Ovary (tissue), 9 donors: Measurements from ENCODE around the gene FGF3. TPM values are rescaled to one million over a fixed set of nuclear protein-coding genes. Genes with fewer than 3 reads are reported as not detected.

ENCODE experiments used
- DNase-seq, 5 donors: peaks; one replicate each; pipeline ENCODE4 v3.0.0-alpha.2; 2019 to 2020
- H3K27ac ChIP-seq, 2 donors: fragments of 200-600 bp; one replicate each; pipeline versions ENCODE4 v1.5.1 to v1.8.0; 2019 to 2022
- H3K27me3 ChIP-seq: fragments of 200-600 bp; one replicate; pipeline ENCODE4 v1.8.0; 2022
- H3K36me3 ChIP-seq: fragments of 200-600 bp; sonication (generic); one replicate; pipeline ENCODE4 v1.5.1; 2019
- H3K4me1 ChIP-seq: one replicate; pipeline ENCODE4 v1.8.1; 2013; ENCODE audit warnings: mild to moderate bottlenecking, moderate library complexity; ENCODE audit not compliant: insufficient read depth
- H3K4me3 ChIP-seq: fragments of 200-600 bp; sonication (generic); one replicate; pipeline ENCODE4 v1.5.1; 2017
- H3K9me3 ChIP-seq, 2 donors: fragments of 200-600 bp in 1 of 2; sonication (generic) in 1 of 2; one replicate each; pipeline versions ENCODE4 v1.5.1 to v1.8.1; 2013 to 2019; ENCODE audit warnings: mild to moderate bottlenecking in 1 of 2, moderate library complexity in 1 of 2
- CTCF ChIP-seq, 3 donors: fragments of 450-650 bp in 2 of 3; fragments of 200-600 bp in 1 of 3; IDR thresholded peaks; one replicate each; pipeline versions ENCODE4 v1.5.1 to v1.8.0; 2016 to 2022; ENCODE audit warnings: antibody characterized with exemption in 3 of 3, mild to moderate bottlenecking in 1 of 3
- EP300 ChIP-seq: sonication (generic); formaldehyde crosslinking; IDR thresholded peaks from one replicate; pipeline ENCODE4 v1.6.1; 2017; ENCODE audit warnings: antibody characterized with exemption
- POLR2A ChIP-seq: fragments of 450-650 bp; IDR thresholded peaks from one replicate; pipeline ENCODE4 v1.6.1; 2017; ENCODE audit warnings: antibody characterized with exemption, mild to moderate bottlenecking, moderate library complexity
- WGBS, 3 donors: extraction: QIAGEN DNeasy Blood & Tissue Kit in 1 of 3; methylation state at CpG; one replicate each; pipeline versions ENCODE4 v1.1.5 to v1.1.7; 2013 to 2017; 5-methylcytosine and 5-hydroxymethylcytosine counted together
- intact Hi-C, 4 donors: fragments of 100-400 bp; cut with DNase I; formaldehyde crosslinking; loops; one replicate each; pipeline versions ENCODE4 v1.11.0 to v1.15.1; 2022 to 2023
- polyA plus RNA-seq, 2 donors: library from polyadenylated mRNA; stranded (reverse); fragments of 200-250 nt in 1 of 2; fragments of 350-450 nt in 1 of 2; fragmentation: Illumina TruSeq in 1 of 2; extraction: RNeasy Lipid Tissue Mini Kit (QIAGEN cat#74804) in 1 of 2; gene quantifications; one replicate each; pipeline ENCODE4 v1.2.3, GENCODE V29; 2013 to 2014
- total RNA-seq, 7 donors: library from RNA; depleted of rRNA in 2 of 7; stranded (reverse); fragments of >200 nt in 2 of 7; fragmentation: NEBNext Ultra II Directional in 3 of 7; extraction: Animal tissue kit (Norgen Biotek cat#: 25700) in 3 of 7; gene quantifications; one replicate each; pipeline versions ENCODE4 v1.1.0 to v1.2.4, GENCODE V29; 2016 to 2023
- donor health status: DM: no; HTN: no; CAD: no; lungs with moderate emphysema.
- donor health status: DM: no; HTN: no; CAD: no.
- donor health status: Bipolar disorder and iron deficiency.
- donor health status: DM: yes; HTN: yes; CAD: no.
- donor health status: DM: no; HTN: no; CAD: no.
- donor health status: DM: yes; HTN: yes; CAD: no.

The FGF3 gene
- total and polyA plus RNA-seq, 9 donors = not detected

- intact Hi-C loops = no loop called here
- H3K4me3 ChIP-seq = no peak overlapping the region
- H3K27ac ChIP-seq = no peak overlapping the region
- TF ChIP-seq POLR2A = no peak
- TF ChIP-seq CTCF (IDR thresholded peaks at IDR 0.05) = no peak
- no peak for TF ChIP-seq EP300
- H3K27me3 ChIP-seq = no peaks in the 10 kb centered on the region
- no peaks in the 10 kb centered on the region for H3K36me3 ChIP-seq
- H3K4me1 ChIP-seq = no peaks in the 10 kb centered on the region
- WGBS, 3 donors = 84 to 86% (median 84%) methylated on average over 12 of the region's 12 CpGs
- DNase-seq = no peak
- H3K9me3 ChIP-seq = no peaks in the 10 kb centered on the region
These were observed 43.8 kb upstream of the FGF3 start for GRCh38 chr11:69862797-69863543.

GRCh38 chr11:69862331-69862771, 43.1 kb upstream of the FGF3 start:
- Histone ChIP-seq H3K27ac (no peak overlapping the region), H3K27me3 (no peaks in the 10 kb centered on the region), H3K4me3 (no peak overlapping the region), H3K4me1 (no peaks in the 10 kb centered on the region), H3K9me3 (no peaks in the 10 kb centered on the region), H3K36me3 (no peaks in the 10 kb centered on the region)
- 67 to 73% (median 70%) methylated on average over 18 to 19 of the region's 19 CpGs for WGBS, 3 donors
- no peak for DNase-seq
- no peak for TF ChIP-seq CTCF (IDR thresholded peaks at IDR 0.05)
- TF ChIP-seq POLR2A = no peak
- TF ChIP-seq EP300 = no peak
- intact Hi-C loops = no loop called here

- DNase-seq = no peak
- intact Hi-C loops = no loop called here
- no peaks in the 10 kb centered on the region for H3K27me3 ChIP-seq
These were observed 42.7 kb upstream of the FGF3 start for GRCh38 chr11:69861901-69862300.

GRCh38 chr11:69860796-69861445, 41.7 kb upstream of the FGF3 start:
- Histone ChIP-seq H3K4me3 (no peak overlapping the region), H3K27me3 (no peaks in the 10 kb centered on the region), H3K4me1 (no peaks in the 10 kb centered on the region), H3K36me3 (no peaks in the 10 kb centered on the region), H3K27ac (no peak overlapping the region), H3K9me3 (no peaks in the 10 kb centered on the region)
- no peak for TF ChIP-seq CTCF (IDR thresholded peaks at IDR 0.05)
- TF ChIP-seq EP300 = no peak
- no peak for TF ChIP-seq POLR2A
- DNase-seq = no peak
- WGBS, 3 donors = 65 to 72% (median 68%) methylated on average over 9 of the region's 9 CpGs
- intact Hi-C loops = no loop called here

More at GRCh38 chr11:69861901-69862300, 42.7 kb upstream of the FGF3 start:
- Histone ChIP-seq H3K36me3 (no peaks in the 10 kb centered on the region), H3K4me3 (no peak overlapping the region), H3K4me1 (no peaks in the 10 kb centered on the region), H3K9me3 (no peaks in the 10 kb centered on the region), H3K27ac (no peak overlapping the region)
- no peak for TF ChIP-seq EP300
- TF ChIP-seq POLR2A = no peak
- no peak for TF ChIP-seq CTCF (IDR thresholded peaks at IDR 0.05)
- 76 to 85% (median 81%) methylated on average over 7 of the region's 7 CpGs for WGBS, 3 donors
